ENCODE measurements around the gene CYSRT1. TPM values are rescaled to one million over a fixed set of nuclear protein-coding genes. Genes with fewer than 3 reads are reported as not detected.

The CYSRT1 gene
- total RNA-seq, 4 donors from 2014 or later: 0.94 to 2.3 (median 1.3) TPM; not detected in 1

GRCh38 chr9:137215196-137215986 lies 9.6 kb upstream of the CYSRT1 start:
- H3K27ac ChIP-seq: no peak overlapping the region

GRCh38 chr9:137216188-137216965 lies 8.6 kb upstream of the CYSRT1 start:
- Histone ChIP-seq H3K36me3 (no peaks in the 10 kb centered on the region), H3K4me3 (replicated peaks in 1 of 3) (no peak overlapping the region), H3K4me1 (peaks cover 0 to 4% of the 10 kb centered on the region in 2 donors), H3K9me3 (no peaks in the 10 kb centered on the region), H3K27me3 (no peaks in the 10 kb centered on the region), H3K27ac (no peak overlapping the region)
- no peak for TF ChIP-seq POLR2A (IDR thresholded peaks at IDR 0.05)
- TF ChIP-seq CTCF (IDR thresholded peaks at IDR 0.05): no peak
- no peak for DNase-seq
- 92 to 94% methylated on average over 12 to 23 of the region's 30 CpGs for WGBS, 2 donors
- intact Hi-C loops (cut with DNase I): no loop called here

More at GRCh38 chr9:137215196-137215986, 9.6 kb upstream of the CYSRT1 start:
- Histone ChIP-seq H3K36me3 (no peaks in the 10 kb centered on the region), H3K4me1 (peaks cover 0 to 2% of the 10 kb centered on the region in 2 donors), H3K27me3 (no peaks in the 10 kb centered on the region), H3K9me3 (no peaks in the 10 kb centered on the region), H3K4me3 (replicated peaks in 1 of 3) (no peak overlapping the region)
- TF ChIP-seq POLR2A (IDR thresholded peaks at IDR 0.05): no peak
- no peak for TF ChIP-seq CTCF (IDR thresholded peaks at IDR 0.05)
- intact Hi-C loops (cut with DNase I): no loop called here
- no peak for DNase-seq
- 90 to 95% methylated on average over 6 to 11 of the region's 22 CpGs for WGBS, 2 donors

GRCh38 chr9:137217276-137218211 lies 7.4 kb upstream of the CYSRT1 start:
- no peak overlapping the region for H3K27ac ChIP-seq
- intact Hi-C loops (cut with DNase I): no loop called here
- no peaks in the 10 kb centered on the region for H3K9me3 ChIP-seq
- WGBS, 2 donors: 52 to 84% methylated on average over 14 to 25 of the region's 36 CpGs
- no peaks in the 10 kb centered on the region for H3K27me3 ChIP-seq
- peaks cover 2 to 10% of the 10 kb centered on the region in 2 donors for H3K4me1 ChIP-seq
- peak overlapping the region in 1 of 3 donors; percentile 9 for H3K4me3 ChIP-seq (replicated peaks in 1 of 3)
- DNase-seq: peak; percentile 76 to 81
- TF ChIP-seq CTCF (IDR thresholded peaks at IDR 0.05): no peak
- peak in 1 of 2 donors; percentile 23 for TF ChIP-seq POLR2A (IDR thresholded peaks at IDR 0.05)
- no peaks in the 10 kb centered on the region for H3K36me3 ChIP-seq

GRCh38 chr9:137218212-137218753 lies 6.7 kb upstream of the CYSRT1 start:
- WGBS, 2 donors: 90 to 92% methylated on average over 5 to 11 of the region's 30 CpGs
- intact Hi-C loops (cut with DNase I): no loop called here
- H3K27ac ChIP-seq: no peak overlapping the region
- no peaks in the 10 kb centered on the region for H3K36me3 ChIP-seq
- no peaks in the 10 kb centered on the region for H3K27me3 ChIP-seq
- H3K9me3 ChIP-seq: no peaks in the 10 kb centered on the region
- peaks cover 8 to 16% of the 10 kb centered on the region in 2 donors for H3K4me1 ChIP-seq
- no peak for TF ChIP-seq CTCF (IDR thresholded peaks at IDR 0.05)
- no peak for TF ChIP-seq POLR2A (IDR thresholded peaks at IDR 0.05)
- H3K4me3 ChIP-seq (replicated peaks in 1 of 3): no peak overlapping the region
- no peak for DNase-seq
